AG08396 (cell line): Measurements from ENCODE around the gene KCNJ15.

Source experiments
- DNase-seq: peaks from one replicate; pipeline ENCODE4 v3.0.0; 2012; ENCODE audit warnings: low spot score, mixed read lengths

Gene KCNJ15

GRCh38 chr21:38267991-38268863 lies 11.4 kb downstream of the KCNJ15 start:
- DNase-seq, result no peak

- DNase-seq, result no peak
Measured at GRCh38 chr21:38268864-38269575, 12.2 kb downstream of the KCNJ15 start.

GRCh38 chr21:38269576-38269936 lies 12.8 kb downstream of the KCNJ15 start:
- no peak for DNase-seq

- DNase-seq, result no peak
Measured at GRCh38 chr21:38272215-38272614, 15.4 kb downstream of the KCNJ15 start.

GRCh38 chr21:38273745-38274542 lies 17.2 kb downstream of the KCNJ15 start:
- DNase-seq, result no peak

- DNase-seq, result peak; percentile 62
Measured at GRCh38 chr21:38277501-38278131, 20.8 kb downstream of the KCNJ15 start.

GRCh38 chr21:38280454-38280853 lies 23.7 kb downstream of the KCNJ15 start:
- DNase-seq, result no peak

- DNase-seq, result no peak
Measured at GRCh38 chr21:38280867-38281266, 24.1 kb downstream of the KCNJ15 start.

GRCh38 chr21:38282921-38283320 lies 26.1 kb downstream of the KCNJ15 start:
- no peak for DNase-seq

GRCh38 chr21:38284216-38284615 lies 27.4 kb downstream of the KCNJ15 start:
- no peak for DNase-seq

GRCh38 chr21:38286739-38287471 lies 30.1 kb downstream of the KCNJ15 start:
- no peak for DNase-seq

GRCh38 chr21:38287476-38287875 lies 30.7 kb downstream of the KCNJ15 start:
- no peak for DNase-seq

GRCh38 chr21:38289705-38290485 lies 33.1 kb downstream of the KCNJ15 start:
- DNase-seq, result peak; percentile 67

- DNase-seq, result no peak
Measured at GRCh38 chr21:38290809-38291208, 34.0 kb downstream of the KCNJ15 start.

- DNase-seq, result no peak
Measured at GRCh38 chr21:38291874-38292273, 35.1 kb downstream of the KCNJ15 start.

GRCh38 chr21:38293113-38293512 lies 36.3 kb downstream of the KCNJ15 start:
- no peak for DNase-seq

- DNase-seq, result no peak
Measured at GRCh38 chr21:38293765-38294164, 37.0 kb downstream of the KCNJ15 start.

GRCh38 chr21:38294609-38295008 lies 37.8 kb downstream of the KCNJ15 start:
- DNase-seq, result no peak

- DNase-seq, result no peak
Measured at GRCh38 chr21:38295997-38296764, 39.4 kb downstream of the KCNJ15 start.

GRCh38 chr21:38297194-38297631 lies 40.4 kb downstream of the KCNJ15 start:
- DNase-seq, result peak; percentile 20
